GM12878 (cell line): ENCODE results near the gene NDC80. TPM values are rescaled to one million over a fixed set of nuclear protein-coding genes. Genes with fewer than 3 reads are reported as not detected.
A peak's percentile ranks its signal among the peaks of the same experiment; 100 is the strongest.

Experiments used
- ATAC-seq: fragments of 200-7000 bp; cut with Tn5 transposase; 3 replicates; pipeline ENCODE4 v1.9.1; 2020; ENCODE audit warnings: mild to moderate bottlenecking, moderate library complexity
- BruUV-seq: library from RNA; stranded (reverse); fragments of 400-500 nt; replicated peaks from 2 replicates; lab custom pipeline; 2021; lab: Mats Ljungman, UMichigan
- CTCF ChIA-PET: fragments of 300-600 bp; sonication (Branson Sonifier 250); formaldehyde crosslinking; extraction: SDS; loops from one replicate; lab custom pipeline; 2021; ENCODE audit warnings: inconsistent platforms; lab: Yijun Ruan, JAX
- POLR2A ChIA-PET: fragments of 350-600 bp; formaldehyde crosslinking; extraction: SDS; loops from one replicate; lab custom pipeline; 2021; ENCODE audit warnings: inconsistent platforms; lab: Charles Lee
- RAD21 ChIA-PET: fragments of 300-600 bp; sonication (Branson Sonifier 250); formaldehyde crosslinking; loops from one replicate; lab custom pipeline; 2023; ENCODE audit warnings: antibody characterized with exemption; ENCODE audit not compliant: unreplicated experiment; lab: Charles Lee
- SMC1A ChIA-PET: fragments of 300-600 bp; sonication (Branson Sonifier 250); formaldehyde crosslinking; loops from one replicate; lab custom pipeline; 2023; ENCODE audit not compliant: unreplicated experiment, uncharacterized antibody; lab: Charles Lee
- DNase-seq: peaks from one replicate; pipeline ENCODE4 v3.0.0-alpha.2; 2011; ENCODE audit warnings: low read depth, low spot score
- FAIRE-seq: peaks from 3 replicates; lab custom pipeline; 2011; peaks lifted over from hg19 to GRCh38; lab: Jason Lieb, UNC
- H2AFZ ChIP-seq: 2 replicates; pipeline ENCODE4 v1.6.0; 2011; ENCODE audit warnings: low read depth, low read length, control low read depth; ENCODE audit not compliant: control insufficient read depth
- H3K27ac ChIP-seq: 2 replicates; pipeline ENCODE4 v1.5.1; 2011; ENCODE audit warnings: control low read depth; ENCODE audit not compliant: control insufficient read depth, insufficient read depth
- H3K27me3 ChIP-seq, 2 experiments: replicated peaks in 1 of 2; 2 replicates each; pipeline versions ENCODE4 v1.6.0 to v1.6.1; 2011; ENCODE audit warnings: low read length in 1 of 2; ENCODE audit not compliant: control insufficient read depth in 2 of 2, insufficient read depth in 2 of 2
- H3K36me3 ChIP-seq, 2 experiments: 2 replicates each; pipeline ENCODE4 v1.5.1; 2011; ENCODE audit warnings: low read length in 1 of 2; ENCODE audit not compliant: control insufficient read depth in 2 of 2, insufficient read depth in 2 of 2
- H3K4me1 ChIP-seq: 2 replicates; pipeline ENCODE4 v1.6.1; 2011; ENCODE audit warnings: mild to moderate bottlenecking, low read length, moderate library complexity, mixed read lengths; ENCODE audit not compliant: control insufficient read depth, insufficient read depth
- H3K4me2 ChIP-seq: 2 replicates; pipeline ENCODE4 v1.6.0; 2011; ENCODE audit warnings: control low read depth; ENCODE audit not compliant: control insufficient read depth, insufficient read depth
- H3K4me3 ChIP-seq: fragments of 200-600 bp; sonication (generic); 2 replicates; pipeline ENCODE4 v1.5.1; 2016
- H3K79me2 ChIP-seq: 2 replicates; pipeline ENCODE4 v1.6.0; 2011; ENCODE audit warnings: low read length; ENCODE audit not compliant: control insufficient read depth, insufficient read depth
- H3K9ac ChIP-seq: 2 replicates; pipeline ENCODE4 v1.8.0; 2011; ENCODE audit warnings: low read length, control low read depth, mixed read lengths; ENCODE audit not compliant: control insufficient read depth, insufficient read depth
- H3K9me3 ChIP-seq: replicated peaks from 3 replicates; pipeline ENCODE4 v1.5.1; 2011; ENCODE audit warnings: mild to moderate bottlenecking, low read length; ENCODE audit not compliant: control insufficient read depth, insufficient read depth
- H4K20me1 ChIP-seq: 2 replicates; pipeline ENCODE4 v1.6.0; 2011; ENCODE audit not compliant: control insufficient read depth, insufficient read depth
- CEBPZ ChIP-seq: fragments of 150-350 bp; IDR thresholded peaks from 2 replicates; pipeline ENCODE4 v1.6.1; 2016; ENCODE audit warnings: low read depth, low read length
- IRF4 ChIP-seq: IDR thresholded peaks from 2 replicates; pipeline ENCODE4 v1.6.1; 2011; ENCODE audit warnings: low read depth, low read length
- RUNX3 ChIP-seq: IDR thresholded peaks from 2 replicates; pipeline ENCODE4 v1.6.1; 2012; ENCODE audit warnings: low read length, inconsistent platforms
- SIN3A ChIP-seq: IDR thresholded peaks from 2 replicates; pipeline ENCODE4 v1.6.1; 2012; ENCODE audit warnings: low read depth, low read length, improper control_type of control experiment
- WGBS: methylation state at CpG from one replicate; pipeline ENCODE4 v1.1.6; 2016; ENCODE audit warnings: low lambda C conversion rate; ENCODE audit not compliant: insufficient replicate concordance, insufficient coverage; ENCODE audit errors: missing lambda C conversion rate; 5-methylcytosine and 5-hydroxymethylcytosine counted together
- in situ Hi-C: fragments of 300-500 bp; cut with MboI; formaldehyde crosslinking; loops from 9 replicates; pipeline ENCODE4 v1.14.3; 2018; ENCODE audit warnings: mixed read lengths
- intact Hi-C: fragments of 100-400 bp; cut with micrococcal nuclease; formaldehyde crosslinking; loops from one replicate; pipeline ENCODE4 v1.14.2; 2022; ENCODE audit not compliant: unreplicated experiment
- polyA plus RNA-seq, 11 experiments: library from polyadenylated mRNA; depleted of rRNA in 4 of 11; unstranded in 6 of 11; stranded (reverse) in 5 of 11; fragments of >200 nt; fragmentation: Nextera tagmentation in 4 of 11; fragmentation: Illumina TruSeq in 1 of 11; extraction: Ambion mirVana in 4 of 11; extraction: Trizol in 1 of 11; gene quantifications; 1 replicate in 1 of 11; 2 replicates in 10 of 11; pipeline versions ENCODE4 v1.2.1 to v1.2.3, GENCODE V29; 2011 to 2016; ENCODE audit warnings: inconsistent platforms in 2 of 11, missing spikeins in 2 of 11, low read depth in 1 of 11
- total RNA-seq, 4 experiments: library from RNA; depleted of rRNA in 3 of 4; stranded (reverse); fragments of >200 nt in 3 of 4; fragmentation: Illumina TruSeq in 1 of 4; extraction: Trizol in 1 of 4; gene quantifications; 2 replicates each; pipeline versions ENCODE4 v1.2.1 to v1.2.3, GENCODE V29; 2013 to 2021

The NDC80 gene
- total and polyA plus RNA-seq, 10 of the 15 experiments (the other 5 are each of a cell fraction or from before 2014, with no cell fraction given) = 36.5 to 80.8 (median 54.7) TPM

GRCh38 chr18:2617401-2617998 is 46.1 kb downstream of the NDC80 start (continued):
- TF ChIP-seq SIN3A = no peak
- TF ChIP-seq IRF4 = no peak

- H3K9ac ChIP-seq = no peak overlapping the region
- H3K79me2 ChIP-seq = no peaks in the 10 kb centered on the region
- SMC1A ChIA-PET = no interaction called here
- no peak overlapping the region for H3K4me2 ChIP-seq
- H4K20me1 ChIP-seq = no peaks in the 10 kb centered on the region
- in situ Hi-C loops = no loop called here
- no peak overlapping the region for H3K4me3 ChIP-seq
- RAD21 ChIA-PET = no interaction called here
- H3K27ac ChIP-seq = no peak overlapping the region
- H3K9me3 ChIP-seq = no peaks in the 10 kb centered on the region
- no peaks in the 10 kb centered on the region for H3K27me3 ChIP-seq
- no TSS peak for BruUV-seq
- DNase-seq = no peak
- intact Hi-C loops = no loop called here
- WGBS = 84% methylated on average over 4 of the region's 4 CpGs
- no peaks in the 10 kb centered on the region for H3K4me1 ChIP-seq
- ATAC-seq = no peak
- no peak overlapping the region for H2AFZ ChIP-seq
- TF ChIP-seq CEBPZ = no peak
- TF ChIP-seq RUNX3 = 0 out of 2 replicates have a peak, but pooled peaks have one; percentile 5
- FAIRE-seq = peak; percentile 23
- CTCF ChIA-PET = no interaction called here
- H3K36me3 ChIP-seq = peaks cover 3 to 17% of the 10 kb centered on the region in 2 experiments; a peak in 3 of 4 replicates
- POLR2A ChIA-PET = no interaction called here
Observed at GRCh38 chr18:2618009-2618408, 46.7 kb downstream of the NDC80 start.
